ENCODE results near the gene SPINK4. TPM values are rescaled to one million over a fixed set of nuclear protein-coding genes. Genes with fewer than 3 reads are reported as not detected.
A peak's percentile ranks its signal among the peaks of the same experiment; 100 is the strongest.

The SPINK4 gene
- total RNA-seq, 2 donors from 2014 or later, result not detected

GRCh38 chr9:33290247-33291030 is 50.5 kb downstream of the SPINK4 start, which contains the start of gene NFX1:
TSS of gene NFX1 (plus strand) at chr9:33290516. CDS start at chr9:33290573, 57 bp downstream.
- Histone ChIP-seq H3K27me3 (no peaks in the 10 kb centered on the region), H3K27ac (peak within 1 kb of the TSS; percentile 81 to 99 (median 98)), H3K4me1 (peaks cover 37% of the 10 kb centered on the region), H3K36me3 (replicated peaks in 1 of 2; ENCODE audit: insufficient read depth in 1 of 2, low read depth in 2 of 2) (peaks cover 0 to 3% of the 10 kb centered on the region in 2 donors), H3K4me3 (peak within 1 kb of the TSS; percentile 28 to 51), H3K9me3 (no peaks in the 10 kb centered on the region)
- TF ChIP-seq POLR2A (IDR thresholded peaks at IDR 0.05) (peak; percentile 87 to 97 (median 97)), CTCF (IDR thresholded peaks at IDR 0.05) (no peak)
- WGBS, 2 donors, result 0 to 1% methylated on average over 38 to 63 of the region's 63 CpGs
- intact Hi-C loops (cut with DNase I), result no loop called here
- ATAC-seq, result peak; percentile 93
- DNase-seq, result peak; percentile 98

GRCh38 chr9:33291031-33291397 is 51.0 kb downstream of the SPINK4 start:
- H3K4me3 ChIP-seq, result peak overlapping the region; percentile 28 to 51
- H3K27ac ChIP-seq, result peak overlapping the region; percentile 81 to 99 (median 98)
- peaks cover 41% of the 10 kb centered on the region for H3K4me1 ChIP-seq
- DNase-seq, result no peak
- H3K27me3 ChIP-seq, result no peaks in the 10 kb centered on the region
- 16 to 18% methylated on average over 7 of the region's 7 CpGs for WGBS, 2 donors
- no peaks in the 10 kb centered on the region for H3K9me3 ChIP-seq
- intact Hi-C loops (cut with DNase I), result no loop called here
- no peak for TF ChIP-seq POLR2A (IDR thresholded peaks at IDR 0.05)
- ATAC-seq, result no peak
- peaks cover 0 to 3% of the 10 kb centered on the region in 2 donors for H3K36me3 ChIP-seq (replicated peaks in 1 of 2; ENCODE audit: insufficient read depth in 1 of 2, low read depth in 2 of 2)

- no peak for ATAC-seq
- TF ChIP-seq POLR2A (IDR thresholded peaks at IDR 0.05) (no peak), CTCF (IDR thresholded peaks at IDR 0.05) (no peak)
- Histone ChIP-seq H3K9me3 (no peaks in the 10 kb centered on the region), H3K27me3 (no peaks in the 10 kb centered on the region), H3K36me3 (replicated peaks in 1 of 2; ENCODE audit: insufficient read depth in 1 of 2, low read depth in 2 of 2) (peaks cover 0 to 3% of the 10 kb centered on the region in 2 donors), H3K27ac (no peak overlapping the region), H3K4me1 (peaks cover 50% of the 10 kb centered on the region), H3K4me3 (no peak overlapping the region)
- DNase-seq, result no peak
- intact Hi-C loops (cut with DNase I), result no loop called here
- WGBS, 2 donors, result 75 to 82% methylated on average over 5 of the region's 5 CpGs
Measured at GRCh38 chr9:33291901-33292300, 51.9 kb downstream of the SPINK4 start.

GRCh38 chr9:33293782-33294181 is 53.8 kb downstream of the SPINK4 start:
- no peaks in the 10 kb centered on the region for H3K27me3 ChIP-seq
- 80 to 81% methylated on average over 2 of the region's 2 CpGs for WGBS, 2 donors
- H3K4me1 ChIP-seq, result peaks cover 69% of the 10 kb centered on the region
- intact Hi-C loops (cut with DNase I), result no loop called here
- no peak overlapping the region for H3K4me3 ChIP-seq
- H3K9me3 ChIP-seq, result no peaks in the 10 kb centered on the region
- H3K36me3 ChIP-seq (replicated peaks in 1 of 2; ENCODE audit: insufficient read depth in 1 of 2, low read depth in 2 of 2), result peaks cover 0 to 3% of the 10 kb centered on the region in 2 donors
- ATAC-seq (no peak), DNase-seq (no peak)
- no peak for TF ChIP-seq POLR2A (IDR thresholded peaks at IDR 0.05)
- no peak for TF ChIP-seq CTCF (IDR thresholded peaks at IDR 0.05)
- H3K27ac ChIP-seq, result no peak overlapping the region

- no peak for ATAC-seq
- Histone ChIP-seq H3K4me1 (peaks cover 65% of the 10 kb centered on the region), H3K9me3 (no peaks in the 10 kb centered on the region), H3K27ac (no peak overlapping the region), H3K36me3 (replicated peaks in 1 of 2; ENCODE audit: insufficient read depth in 1 of 2, low read depth in 2 of 2) (peaks cover 0 to 3% of the 10 kb centered on the region in 2 donors), H3K4me3 (no peak overlapping the region), H3K27me3 (no peaks in the 10 kb centered on the region)
- no peak for TF ChIP-seq POLR2A (IDR thresholded peaks at IDR 0.05)
- TF ChIP-seq CTCF (IDR thresholded peaks at IDR 0.05), result no peak
- intact Hi-C loops (cut with DNase I), result no loop called here
- DNase-seq, result no peak
- WGBS, 2 donors, result 87 to 91% methylated on average over 12 of the region's 12 CpGs
Measured at GRCh38 chr9:33294670-33295432, 54.9 kb downstream of the SPINK4 start.
